Measurements from ENCODE around the gene EPB41L1.

EPB41L1 gene

GRCh38 chr20:36162272-36162966 lies 7.9 kb downstream of the EPB41L1 start:
- Histone ChIP-seq H3K27me3 (ENCODE audit: insufficient read depth, poor library complexity, severe bottlenecking) (no peaks in the 10 kb centered on the region), H3K27ac (ENCODE audit: poor library complexity, severe bottlenecking) (no peak overlapping the region), H3K4me3 (ENCODE audit: severe bottlenecking) (no peak overlapping the region), H3K9me3 (ENCODE audit: severe bottlenecking) (no peaks in the 10 kb centered on the region), H3K36me3 (ENCODE audit: low read depth) (no peaks in the 10 kb centered on the region), H3K4me1 (ENCODE audit: insufficient read depth, poor library complexity, severe bottlenecking) (no peaks in the 10 kb centered on the region)
- no peak for TF ChIP-seq CTCF (IDR thresholded peaks at IDR 0.05; ENCODE audit: poor library complexity, severe bottlenecking)
- DNase-seq (ENCODE audit: low spot score) (no peak), ATAC-seq (ENCODE audit: low read depth) (peak; percentile 18; the same call in 1 of the 3 replicates)

DNA sequence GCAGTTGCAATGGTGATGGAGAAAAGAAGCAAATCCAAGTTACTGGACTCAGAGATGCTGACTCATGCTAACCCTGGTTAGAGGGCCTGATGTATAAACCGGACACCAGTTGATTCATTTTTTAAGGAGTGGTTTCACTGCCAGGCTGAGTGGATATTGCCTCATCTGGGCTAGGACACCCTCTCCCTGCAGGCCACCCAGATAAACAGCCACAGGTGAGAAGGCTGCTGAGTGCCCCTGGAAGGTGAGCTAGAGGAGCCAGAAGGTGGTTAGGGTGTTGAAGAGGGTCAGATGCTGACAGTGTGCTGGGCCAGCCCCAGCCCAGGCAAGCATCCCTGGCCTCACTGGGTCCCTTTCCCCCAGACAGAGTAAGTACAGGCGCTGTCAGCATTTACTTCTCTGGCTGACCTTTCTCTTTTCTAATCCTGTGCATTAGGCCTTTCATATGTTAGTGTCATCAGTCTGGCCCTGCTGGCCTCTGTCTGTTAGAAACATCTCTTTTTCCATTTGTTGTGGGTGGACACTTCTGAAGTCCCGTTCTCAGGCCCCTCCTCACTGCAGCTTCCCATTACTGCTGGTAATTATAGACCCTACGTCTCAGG lies 13.5 kb downstream of the EPB41L1 start:
- DNase-seq (ENCODE audit: low spot score) (no peak), ATAC-seq (ENCODE audit: low read depth) (peak; percentile 84)
- no peak for TF ChIP-seq CTCF (IDR thresholded peaks at IDR 0.05; ENCODE audit: poor library complexity, severe bottlenecking)
- Histone ChIP-seq H3K36me3 (ENCODE audit: low read depth) (no peaks in the 10 kb centered on the region), H3K4me3 (ENCODE audit: severe bottlenecking) (no peak overlapping the region), H3K27me3 (ENCODE audit: insufficient read depth, poor library complexity, severe bottlenecking) (no peaks in the 10 kb centered on the region), H3K9me3 (ENCODE audit: severe bottlenecking) (no peaks in the 10 kb centered on the region), H3K4me1 (ENCODE audit: insufficient read depth, poor library complexity, severe bottlenecking) (peaks cover 3% of the 10 kb centered on the region), H3K27ac (ENCODE audit: poor library complexity, severe bottlenecking) (no peak overlapping the region)

- TF ChIP-seq CTCF (IDR thresholded peaks at IDR 0.05; ENCODE audit: poor library complexity, severe bottlenecking), result no peak
Measured at GRCh38 chr20:36170542-36171215, 16.1 kb downstream of the EPB41L1 start.

DNA sequence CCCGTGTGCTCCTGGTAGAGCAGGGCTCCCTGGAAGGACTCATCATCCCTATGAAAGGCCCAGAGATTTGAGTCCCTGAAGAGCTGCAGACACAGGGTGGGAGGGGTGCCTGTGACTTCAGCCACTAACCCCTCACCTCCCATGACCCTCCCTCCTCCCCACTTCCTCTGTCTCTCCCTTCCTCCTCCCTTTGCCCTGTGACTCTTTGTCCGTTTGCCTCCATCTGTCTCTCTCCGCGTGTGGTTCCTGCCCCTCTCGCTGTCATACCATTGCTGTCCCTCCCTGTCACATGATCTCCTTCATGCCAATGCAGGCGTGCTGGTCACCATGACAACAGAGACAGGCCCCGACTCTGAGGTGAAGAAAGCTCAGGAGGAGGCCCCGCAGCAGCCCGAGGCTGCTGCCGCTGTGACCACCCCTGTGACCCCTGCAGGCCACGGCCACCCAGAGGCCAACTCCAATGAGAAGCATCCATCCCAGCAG lies 19.0 kb downstream of the EPB41L1 start:
- H3K9me3 ChIP-seq (ENCODE audit: severe bottlenecking), result no peaks in the 10 kb centered on the region
- H3K4me3 ChIP-seq (ENCODE audit: severe bottlenecking), result no peak overlapping the region
- peaks cover 3% of the 10 kb centered on the region for H3K4me1 ChIP-seq (ENCODE audit: insufficient read depth, poor library complexity, severe bottlenecking)
- ATAC-seq (ENCODE audit: low read depth), result no peak
- no peaks in the 10 kb centered on the region for H3K36me3 ChIP-seq (ENCODE audit: low read depth)
- peak; percentile 77 for DNase-seq (ENCODE audit: low spot score)
- H3K27ac ChIP-seq (ENCODE audit: poor library complexity, severe bottlenecking), result no peak overlapping the region
- no peaks in the 10 kb centered on the region for H3K27me3 ChIP-seq (ENCODE audit: insufficient read depth, poor library complexity, severe bottlenecking)
- TF ChIP-seq CTCF (IDR thresholded peaks at IDR 0.05; ENCODE audit: poor library complexity, severe bottlenecking), result no peak

More at GRCh38 chr20:36170542-36171215, 16.1 kb downstream of the EPB41L1 start:
- DNase-seq (ENCODE audit: low spot score) (no peak), ATAC-seq (ENCODE audit: low read depth) (no peak)
- Histone ChIP-seq H3K4me3 (ENCODE audit: severe bottlenecking) (no peak overlapping the region), H3K36me3 (ENCODE audit: low read depth) (no peaks in the 10 kb centered on the region), H3K9me3 (ENCODE audit: severe bottlenecking) (no peaks in the 10 kb centered on the region), H3K27ac (ENCODE audit: poor library complexity, severe bottlenecking) (no peak overlapping the region), H3K27me3 (ENCODE audit: insufficient read depth, poor library complexity, severe bottlenecking) (no peaks in the 10 kb centered on the region), H3K4me1 (ENCODE audit: insufficient read depth, poor library complexity, severe bottlenecking) (peaks cover 3% of the 10 kb centered on the region)
